A549 (cell line): ENCODE measurements around the gene THRAP3. TPM values are rescaled to one million over a fixed set of nuclear protein-coding genes. Genes with fewer than 3 reads are reported as not detected.

ENCODE experiments used
- ATAC-seq, 2 experiments: fragments of 200-7000 bp in 1 of 2; fragments of >200 bp in 1 of 2; cut with Nextera tagmentation in 1 of 2; cut with Tn5 transposase in 1 of 2; 3 replicates each; pipeline versions ENCODE4 v1.8.0 to v1.9.1; 2018 to 2020; ENCODE audit warnings: mild to moderate bottlenecking in 1 of 2, moderate library complexity in 1 of 2
- CTCF ChIA-PET: fragments of 300-600 bp; sonication (Branson Sonifier 250); formaldehyde crosslinking; extraction: SDS; loops from one replicate; lab custom pipeline; 2021; ENCODE audit warnings: antibody characterized with exemption, inconsistent platforms; lab: Yijun Ruan, JAX
- POLR2A ChIA-PET: fragments of 350-600 bp; formaldehyde crosslinking; extraction: SDS; loops from one replicate; lab custom pipeline; 2021; ENCODE audit warnings: antibody characterized with exemption, inconsistent platforms; lab: Yijun Ruan, JAX
- DNase-seq, 2 experiments: peaks; one replicate each; pipeline versions ENCODE4 v3.0.0 to v3.0.0-alpha.2; 2011 to 2016; ENCODE audit warnings: low read depth in 1 of 2, low spot score in 1 of 2
- FAIRE-seq: peaks from 2 replicates; lab custom pipeline; 2011; peaks lifted over from hg19 to GRCh38; lab: Jason Lieb, UNC
- H3K27ac ChIP-seq, 2 experiments: fragments of >200 bp; sonication (Bioruptor Twin); formaldehyde crosslinking; 3 replicates each; pipeline ENCODE4 v1.5.1; 2016 to 2017
- H3K4me1 ChIP-seq: fragments of >200 bp; sonication (Bioruptor Twin); formaldehyde crosslinking; 3 replicates; pipeline ENCODE4 v1.6.1; 2016
- H3K4me2 ChIP-seq: fragments of >200 bp; sonication (Bioruptor Twin); formaldehyde crosslinking; 3 replicates; pipeline ENCODE4 v1.6.1; 2016
- H3K4me3 ChIP-seq: fragments of >200 bp; sonication (Bioruptor Twin); formaldehyde crosslinking; 3 replicates; pipeline ENCODE4 v1.5.1; 2016
- H3K9me3 ChIP-seq: fragments of >200 bp; sonication (Bioruptor Twin); formaldehyde crosslinking; 3 replicates; pipeline ENCODE4 v1.6.1; 2016
- BHLHE40 ChIP-seq: IDR thresholded peaks from 2 replicates; pipeline ENCODE4 v1.6.1; 2012; ENCODE audit warnings: low read depth, low read length, inconsistent platforms
- CHD2 ChIP-seq: fragments of 150-350 bp; IDR thresholded peaks from 2 replicates; pipeline ENCODE4 v1.6.1; 2014; ENCODE audit warnings: low read length; ENCODE audit not compliant: partially characterized antibody
- CHD4 ChIP-seq: fragments of 200-600 bp; sonication (generic); IDR thresholded peaks from 2 replicates; pipeline ENCODE4 v1.6.1; 2016; ENCODE audit warnings: antibody characterized with exemption, mild to moderate bottlenecking, borderline replicate concordance
- ESRRA ChIP-seq: fragments of 150-350 bp; IDR thresholded peaks from 2 replicates; pipeline ENCODE4 v1.6.1; 2014; ENCODE audit warnings: mild to moderate bottlenecking, low read length, borderline replicate concordance
- FOXS1 ChIP-seq: fragments of 250-450 bp; sonication (Bioruptor Pico); IDR thresholded peaks from 2 replicates; pipeline ENCODE4 v1.5.0; 2020; ENCODE audit warnings: mild to moderate bottlenecking, moderate library complexity
- GATA3 ChIP-seq: IDR thresholded peaks from 2 replicates; pipeline ENCODE4 v1.6.1; 2012; ENCODE audit warnings: borderline replicate concordance
- HDAC2 ChIP-seq: fragments of 200-600 bp; sonication (generic); IDR thresholded peaks from 2 replicates; pipeline ENCODE4 v1.6.1; 2016
- NPAS2 ChIP-seq: fragments of 250-450 bp; sonication (Bioruptor Pico); IDR thresholded peaks from 2 replicates; pipeline ENCODE4 v1.8.0; 2022; ENCODE audit warnings: mild to moderate bottlenecking, moderate library complexity, borderline replicate concordance
- RAD21 ChIP-seq, 2 experiments: fragments of >200 bp in 1 of 2; sonication (Bioruptor Twin) in 1 of 2; formaldehyde crosslinking in 1 of 2; IDR thresholded peaks in 1 of 2; conservative IDR thresholded peaks in 1 of 2; 2 replicates in 1 of 2; 3 replicates in 1 of 2; pipeline ENCODE4 v1.6.1; 2012 to 2018; ENCODE audit warnings: inconsistent platforms in 1 of 2
- RARB ChIP-seq: fragments of 250-450 bp; sonication (Bioruptor Pico); IDR thresholded peaks from 2 replicates; pipeline ENCODE4 v1.8.0; 2021; ENCODE audit warnings: mild to moderate bottlenecking, moderate library complexity
- TFCP2L1 ChIP-seq: fragments of 250-450 bp; sonication (Bioruptor Pico); IDR thresholded peaks from 2 replicates; pipeline ENCODE4 v1.5.0; 2021; ENCODE audit warnings: mild to moderate bottlenecking
- TP53 ChIP-seq: fragments of 250-450 bp; sonication (Bioruptor Pico); IDR thresholded peaks from 2 replicates; pipeline ENCODE4 v1.5.0; 2021; ENCODE audit warnings: mild to moderate bottlenecking, moderate library complexity
- WGBS: methylation state at CpG from one replicate; pipeline ENCODE4 v1.1.6; 2017; ENCODE audit errors: missing lambda C conversion rate; 5-methylcytosine and 5-hydroxymethylcytosine counted together
- polyA plus RNA-seq, 4 experiments: library from polyadenylated mRNA; depleted of rRNA in 3 of 4; stranded (reverse); fragments of >200 nt; fragmentation: RNase III in 1 of 4; extraction: RNeasy Plus Mini Kit Qiagen cat#74134 plus additional on column Dnase treatment in 1 of 4; gene quantifications; 2 replicates in 3 of 4; 3 replicates in 1 of 4; pipeline ENCODE4 v1.2.3, GENCODE V29; 2011 to 2017
- TF ChIP-seq, protein P1 (sequence below): fragments of 200-600 bp; sonication (generic); IDR thresholded peaks from 2 replicates; pipeline ENCODE4 v1.6.1; 2016; ENCODE audit warnings: antibody characterized with exemption, mild to moderate bottlenecking, moderate library complexity
- TF ChIP-seq, protein P2 (sequence below): IDR thresholded peaks from 2 replicates; pipeline ENCODE4 v1.6.1; 2012
- TF ChIP-seq, protein P3 (sequence below): fragments of 250-450 bp; sonication (Bioruptor Pico); IDR thresholded peaks from 2 replicates; pipeline ENCODE4 v1.5.0; 2021; ENCODE audit warnings: mild to moderate bottlenecking, moderate library complexity, borderline replicate concordance
- TF ChIP-seq, protein P4 (sequence below): fragments of 250-450 bp; sonication (Bioruptor Pico); IDR thresholded peaks from 2 replicates; pipeline ENCODE4 v1.5.0; 2020; ENCODE audit warnings: low read depth, mild to moderate bottlenecking, moderate library complexity

The THRAP3 gene
- polyA plus RNA-seq, 2 of the 4 experiments (the other 2 are of a cell fraction) = 60.0 to 60.7 TPM

DNA sequence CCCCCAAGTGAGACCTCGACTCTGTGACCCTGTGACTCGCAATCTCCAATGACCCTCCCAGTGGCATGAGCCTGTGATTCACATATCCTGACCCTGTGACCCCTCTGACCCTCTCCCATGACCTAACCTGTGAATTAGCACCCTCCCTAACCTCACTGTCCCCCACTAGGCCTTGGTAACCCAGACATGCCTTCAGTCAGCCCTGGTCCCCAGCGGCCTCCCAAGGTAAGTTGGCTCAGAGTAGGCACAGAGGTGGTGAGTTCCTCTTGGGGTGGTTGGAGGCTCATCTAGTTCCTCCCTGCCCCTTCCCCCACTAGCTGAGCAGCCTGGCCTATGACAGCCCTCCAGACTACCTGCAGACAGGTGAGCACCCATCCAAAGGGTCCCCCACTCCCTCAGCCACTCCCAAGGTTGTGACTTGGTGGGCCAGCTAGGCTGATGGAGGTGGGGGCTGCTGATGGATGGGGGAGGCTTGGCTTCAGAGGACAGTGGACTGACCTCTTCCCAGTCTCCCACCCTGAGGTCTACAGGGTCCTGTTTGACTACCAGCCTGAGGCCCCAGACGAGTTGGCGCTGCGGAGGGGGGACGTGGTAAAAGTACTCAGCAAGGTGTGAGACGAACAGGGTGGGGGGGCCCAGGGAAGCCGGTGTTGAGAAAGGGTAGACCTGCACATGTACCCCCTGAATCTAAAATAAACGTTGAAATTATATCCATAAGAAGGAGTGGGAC is 83.5 kb downstream of the THRAP3 start:
- ATAC-seq = no peak
- TF ChIP-seq, protein P1, sequence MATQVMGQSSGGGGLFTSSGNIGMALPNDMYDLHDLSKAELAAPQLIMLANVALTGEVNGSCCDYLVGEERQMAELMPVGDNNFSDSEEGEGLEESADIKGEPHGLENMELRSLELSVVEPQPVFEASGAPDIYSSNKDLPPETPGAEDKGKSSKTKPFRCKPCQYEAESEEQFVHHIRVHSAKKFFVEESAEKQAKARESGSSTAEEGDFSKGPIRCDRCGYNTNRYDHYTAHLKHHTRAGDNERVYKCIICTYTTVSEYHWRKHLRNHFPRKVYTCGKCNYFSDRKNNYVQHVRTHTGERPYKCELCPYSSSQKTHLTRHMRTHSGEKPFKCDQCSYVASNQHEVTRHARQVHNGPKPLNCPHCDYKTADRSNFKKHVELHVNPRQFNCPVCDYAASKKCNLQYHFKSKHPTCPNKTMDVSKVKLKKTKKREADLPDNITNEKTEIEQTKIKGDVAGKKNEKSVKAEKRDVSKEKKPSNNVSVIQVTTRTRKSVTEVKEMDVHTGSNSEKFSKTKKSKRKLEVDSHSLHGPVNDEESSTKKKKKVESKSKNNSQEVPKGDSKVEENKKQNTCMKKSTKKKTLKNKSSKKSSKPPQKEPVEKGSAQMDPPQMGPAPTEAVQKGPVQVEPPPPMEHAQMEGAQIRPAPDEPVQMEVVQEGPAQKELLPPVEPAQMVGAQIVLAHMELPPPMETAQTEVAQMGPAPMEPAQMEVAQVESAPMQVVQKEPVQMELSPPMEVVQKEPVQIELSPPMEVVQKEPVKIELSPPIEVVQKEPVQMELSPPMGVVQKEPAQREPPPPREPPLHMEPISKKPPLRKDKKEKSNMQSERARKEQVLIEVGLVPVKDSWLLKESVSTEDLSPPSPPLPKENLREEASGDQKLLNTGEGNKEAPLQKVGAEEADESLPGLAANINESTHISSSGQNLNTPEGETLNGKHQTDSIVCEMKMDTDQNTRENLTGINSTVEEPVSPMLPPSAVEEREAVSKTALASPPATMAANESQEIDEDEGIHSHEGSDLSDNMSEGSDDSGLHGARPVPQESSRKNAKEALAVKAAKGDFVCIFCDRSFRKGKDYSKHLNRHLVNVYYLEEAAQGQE = no peak
- Histone ChIP-seq H3K4me1 (peaks cover 18% of the 10 kb centered on the region), H3K9me3 (no peaks in the 10 kb centered on the region), H3K4me3 (no peak overlapping the region), H3K4me2 (peak overlapping the region; percentile 99), H3K27ac (peak overlapping the region in 1 of 2 experiments; percentile 60; a peak in 2 of 6 replicates)
- no peak for FAIRE-seq
- CTCF ChIA-PET = interaction anchor here (0.8 to 1.7 kb wide), 6 partner anchors 16 to 114 kb away, joined by 3 to 5 read pairs (median 3); no protein-coding TSS in a partner anchor
- POLR2A ChIA-PET = interaction anchor here (1.3 to 1.7 kb wide), 2 partner anchors 90 to 158 kb away, joined by 3 to 9 read pairs; partner anchors contain the start of genes LSM10 and TRAPPC3
- no peak for DNase-seq
- 96% methylated on average over 3 of the region's 10 CpGs for WGBS

DNA sequence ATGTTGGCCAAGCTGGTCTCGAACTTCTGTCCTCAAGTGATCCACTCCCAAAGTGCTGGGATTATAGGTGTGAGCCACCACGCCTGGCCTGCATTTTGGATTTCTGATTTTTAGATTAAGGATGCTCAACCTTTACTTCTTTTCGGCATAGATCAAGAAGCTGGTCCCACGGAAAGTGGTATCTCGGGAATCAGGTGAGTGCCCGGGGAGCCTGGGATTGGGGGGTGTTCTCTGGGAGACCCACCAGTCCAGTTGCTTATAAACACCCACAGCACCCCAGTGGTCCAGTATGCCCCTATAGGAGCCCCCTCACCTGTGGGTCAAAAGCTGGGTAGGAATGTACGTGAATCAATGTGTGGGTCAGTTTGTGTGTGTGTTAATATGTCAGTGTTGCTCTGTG is 85.2 kb downstream of the THRAP3 start:
- 93% methylated on average over 7 of the region's 7 CpGs for WGBS
- POLR2A ChIA-PET = no interaction called here
- H3K4me3 ChIP-seq = no peak overlapping the region
- TF ChIP-seq RAD21 (conservative IDR thresholded peaks at IDR 0.05 in 1 of 2, IDR thresholded peaks at IDR 0.05 in 1 of 2) = no peak
- TF ChIP-seq CHD2 = no peak
- TF ChIP-seq NPAS2 (CRISPR knock-in tag) = no peak
- TF ChIP-seq CHD4 = no peak
- no peak for TF ChIP-seq TFCP2L1
- TF ChIP-seq, protein P2, sequence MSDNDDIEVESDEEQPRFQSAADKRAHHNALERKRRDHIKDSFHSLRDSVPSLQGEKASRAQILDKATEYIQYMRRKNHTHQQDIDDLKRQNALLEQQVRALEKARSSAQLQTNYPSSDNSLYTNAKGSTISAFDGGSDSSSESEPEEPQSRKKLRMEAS = no peak
- no peak for TF ChIP-seq GATA3
- TF ChIP-seq, protein P1 = no peak
- TF ChIP-seq, protein P3, sequence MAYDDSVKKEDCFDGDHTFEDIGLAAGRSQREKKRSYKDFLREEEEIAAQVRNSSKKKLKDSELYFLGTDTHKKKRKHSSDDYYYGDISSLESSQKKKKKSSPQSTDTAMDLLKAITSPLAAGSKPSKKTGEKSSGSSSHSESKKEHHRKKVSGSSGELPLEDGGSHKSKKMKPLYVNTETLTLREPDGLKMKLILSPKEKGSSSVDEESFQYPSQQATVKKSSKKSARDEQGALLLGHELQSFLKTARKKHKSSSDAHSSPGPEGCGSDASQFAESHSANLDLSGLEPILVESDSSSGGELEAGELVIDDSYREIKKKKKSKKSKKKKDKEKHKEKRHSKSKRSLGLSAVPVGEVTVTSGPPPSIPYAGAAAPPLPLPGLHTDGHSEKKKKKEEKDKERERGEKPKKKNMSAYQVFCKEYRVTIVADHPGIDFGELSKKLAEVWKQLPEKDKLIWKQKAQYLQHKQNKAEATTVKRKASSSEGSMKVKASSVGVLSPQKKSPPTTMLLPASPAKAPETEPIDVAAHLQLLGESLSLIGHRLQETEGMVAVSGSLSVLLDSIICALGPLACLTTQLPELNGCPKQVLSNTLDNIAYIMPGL (CRISPR knock-in tag) = no peak
- TF ChIP-seq TP53 (CRISPR knock-in tag) = no peak
- TF ChIP-seq ESRRA = no peak
- TF ChIP-seq RARB (CRISPR knock-in tag) = no peak
- TF ChIP-seq FOXS1 = no peak
- no peak for TF ChIP-seq HDAC2
- TF ChIP-seq, protein P4, sequence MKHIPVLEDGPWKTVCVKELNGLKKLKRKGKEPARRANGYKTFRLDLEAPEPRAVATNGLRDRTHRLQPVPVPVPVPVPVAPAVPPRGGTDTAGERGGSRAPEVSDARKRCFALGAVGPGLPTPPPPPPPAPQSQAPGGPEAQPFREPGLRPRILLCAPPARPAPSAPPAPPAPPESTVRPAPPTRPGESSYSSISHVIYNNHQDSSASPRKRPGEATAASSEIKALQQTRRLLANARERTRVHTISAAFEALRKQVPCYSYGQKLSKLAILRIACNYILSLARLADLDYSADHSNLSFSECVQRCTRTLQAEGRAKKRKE = no peak
- TF ChIP-seq BHLHE40 = no peak
- TF ChIP-seq, all 56 proteins: peak for 0
- no peak overlapping the region for H3K4me2 ChIP-seq
- DNase-seq (no peak), ATAC-seq (no peak), FAIRE-seq (no peak)
- H3K4me1 ChIP-seq = peaks cover 18% of the 10 kb centered on the region
- no peaks in the 10 kb centered on the region for H3K9me3 ChIP-seq
- no peak overlapping the region for H3K27ac ChIP-seq
- CTCF ChIA-PET = interaction anchor here (1.0 to 2.1 kb wide), 4 partner anchors 9 to 160 kb away, joined by 3 to 9 read pairs (median 5); partner anchors contain the start of gene TRAPPC3
